ENCODE data around the gene RXFP1.

Gene RXFP1

GRCh38 chr4:158599150-158599549 is 77.5 kb downstream of the RXFP1 start:
- in situ Hi-C loops (cut with HindIII; ENCODE audit: low pct_ligation_motif_present, low sequenced_read_pairs) = no loop called here
- no peak for DNase-seq
- H3K27me3 ChIP-seq (replicated peaks) = no peaks in the 10 kb centered on the region
- H3K4me3 ChIP-seq (ENCODE audit: low read depth, low read length) = no peak overlapping the region
- no peak overlapping the region for H3K27ac ChIP-seq
- no peaks in the 10 kb centered on the region for H3K36me3 ChIP-seq (replicated peaks)
- TF ChIP-seq CTCF (IDR thresholded peaks at IDR 0.05; ENCODE audit: low read depth, low read length, missing control alignments) = no peak

- in situ Hi-C loops (cut with HindIII; ENCODE audit: low pct_ligation_motif_present, low sequenced_read_pairs) = loop anchor here (25.0 kb wide), 1 partner anchor 338 kb away; no protein-coding TSS in a partner anchor
- Histone ChIP-seq H3K4me3 (ENCODE audit: low read depth, low read length) (no peak overlapping the region), H3K36me3 (replicated peaks) (no peaks in the 10 kb centered on the region), H3K27me3 (replicated peaks) (no peaks in the 10 kb centered on the region), H3K27ac (no peak overlapping the region)
- no peak for TF ChIP-seq CTCF (IDR thresholded peaks at IDR 0.05; ENCODE audit: low read depth, low read length, missing control alignments)
- no peak for DNase-seq
Measured at GRCh38 chr4:158599765-158600498, 78.2 kb downstream of the RXFP1 start.

GRCh38 chr4:158604369-158604768 is 82.7 kb downstream of the RXFP1 start:
- TF ChIP-seq CTCF (IDR thresholded peaks at IDR 0.05; ENCODE audit: low read depth, low read length, missing control alignments) = no peak
- DNase-seq = no peak

GRCh38 chr4:158605393-158605792 is 83.7 kb downstream of the RXFP1 start:
- no peak overlapping the region for H3K27ac ChIP-seq
- H3K27me3 ChIP-seq (replicated peaks) = no peaks in the 10 kb centered on the region
- H3K36me3 ChIP-seq (replicated peaks) = no peaks in the 10 kb centered on the region
- in situ Hi-C loops (cut with HindIII; ENCODE audit: low pct_ligation_motif_present, low sequenced_read_pairs) = loop anchor here (25.0 kb wide), 1 partner anchor 343 kb away; no protein-coding TSS in a partner anchor
- H3K4me3 ChIP-seq (ENCODE audit: low read depth, low read length) = no peak overlapping the region
- no peak for DNase-seq
- no peak for TF ChIP-seq CTCF (IDR thresholded peaks at IDR 0.05; ENCODE audit: low read depth, low read length, missing control alignments)

More at GRCh38 chr4:158604369-158604768, 82.7 kb downstream of the RXFP1 start:
- in situ Hi-C loops (cut with HindIII; ENCODE audit: low pct_ligation_motif_present, low sequenced_read_pairs) = loop anchor here (25.0 kb wide), 1 partner anchor 342 kb away; no protein-coding TSS in a partner anchor
- Histone ChIP-seq H3K4me3 (ENCODE audit: low read depth, low read length) (no peak overlapping the region), H3K27me3 (replicated peaks) (no peaks in the 10 kb centered on the region), H3K27ac (no peak overlapping the region), H3K36me3 (replicated peaks) (no peaks in the 10 kb centered on the region)

- no peak for DNase-seq
- no peaks in the 10 kb centered on the region for H3K27me3 ChIP-seq (replicated peaks)
- H3K36me3 ChIP-seq (replicated peaks) = no peaks in the 10 kb centered on the region
- in situ Hi-C loops (cut with HindIII; ENCODE audit: low pct_ligation_motif_present, low sequenced_read_pairs) = loop anchor here (25.0 kb wide), 1 partner anchor 345 kb away; no protein-coding TSS in a partner anchor
- H3K27ac ChIP-seq = no peak overlapping the region
- no peak for TF ChIP-seq CTCF (IDR thresholded peaks at IDR 0.05; ENCODE audit: low read depth, low read length, missing control alignments)
- no peak overlapping the region for H3K4me3 ChIP-seq (ENCODE audit: low read depth, low read length)
Measured at GRCh38 chr4:158606969-158607368, 85.3 kb downstream of the RXFP1 start.

All from brain microvascular endothelial cell (primary cell).